HuH-7 (cell line): ENCODE data around the gene CCDC194.
"Not testable (repeated sequence)": the region's sequence is repeated elsewhere in the genome, so short reads cannot be mapped to it uniquely, and the experiment has no call there.

Experiments
- DNase-seq: peaks from one replicate; pipeline ENCODE4 v3.0.0; 2011; ENCODE audit warnings: low spot score

The CCDC194 gene

DNA sequence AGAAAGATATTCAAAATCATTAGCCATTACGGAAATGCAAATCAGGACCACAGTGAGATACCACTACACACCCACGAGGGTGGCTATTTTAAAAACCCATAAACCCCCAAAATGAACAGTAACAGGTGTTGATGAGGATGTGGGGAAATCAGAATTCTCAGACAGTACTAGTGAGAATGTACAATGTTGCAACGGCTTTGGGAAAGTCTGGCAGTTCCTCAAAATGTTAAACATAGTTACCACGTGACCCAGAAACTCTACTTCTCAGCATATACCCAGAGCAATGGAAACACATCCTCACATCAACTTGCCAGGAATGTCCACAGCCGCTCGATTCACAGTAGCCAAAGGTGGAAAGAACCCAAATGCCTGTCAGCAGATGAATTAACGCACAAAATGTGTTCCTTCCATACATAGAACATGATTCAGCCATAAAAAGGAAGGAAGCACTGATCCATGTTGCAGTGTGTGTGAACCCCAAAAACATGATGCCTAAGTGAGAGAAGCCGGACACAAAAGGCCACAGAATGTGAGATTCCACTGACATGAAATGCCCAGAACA, 23.9 kb downstream of the CCDC194 start:
- DNase-seq = no peak

- no peak for DNase-seq
Observed at GRCh38 chr19:17365361-17365760, 28.6 kb downstream of the CCDC194 start.

- DNase-seq = not testable (repeated sequence)
Observed at GRCh38 chr19:17363852-17364605, 30.0 kb downstream of the CCDC194 start.

DNA sequence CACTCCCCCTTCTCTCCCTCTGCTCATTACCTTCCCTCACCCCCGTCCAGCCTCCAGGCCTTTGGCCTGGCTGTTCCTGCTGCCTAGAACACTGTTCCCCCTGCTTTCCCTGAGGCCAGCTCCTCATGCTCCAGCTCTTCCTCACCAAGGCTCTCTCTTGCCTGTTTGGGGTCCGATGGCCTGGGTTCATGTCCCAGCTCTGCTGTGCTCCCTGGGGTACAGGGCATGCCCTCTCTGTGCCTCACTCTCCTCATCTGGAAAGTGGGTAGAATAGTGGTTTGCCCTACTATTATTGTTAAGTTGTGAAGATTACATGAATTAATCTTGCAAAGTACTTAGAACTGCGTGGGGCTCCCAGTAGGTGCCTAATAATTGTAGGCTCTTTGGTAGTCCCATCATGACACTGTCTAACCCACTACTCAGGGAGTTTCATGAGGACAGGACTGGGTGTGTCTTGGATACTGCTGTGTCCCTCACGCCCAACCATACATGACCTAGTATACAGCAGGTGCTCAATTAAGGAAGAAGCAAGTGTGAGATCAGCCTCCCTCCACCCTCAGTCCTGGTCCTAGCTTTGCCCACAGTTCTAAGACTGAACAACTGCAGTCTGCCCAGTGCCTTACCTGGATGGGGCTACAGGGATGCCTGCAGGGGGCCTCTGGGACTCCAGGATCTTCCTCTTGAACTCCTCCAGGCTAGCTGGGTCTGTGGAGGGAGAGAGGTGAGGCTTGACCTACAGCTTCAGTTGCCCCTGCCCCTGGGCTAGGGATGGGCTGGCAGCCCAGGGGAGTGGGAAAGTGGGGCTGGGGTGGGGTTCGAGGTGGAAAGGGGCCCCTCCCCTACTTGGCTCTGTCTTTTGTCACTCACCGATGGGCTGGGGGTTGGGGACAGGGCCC, 33.8 kb downstream of the CCDC194 start:
- no peak for DNase-seq

DNA sequence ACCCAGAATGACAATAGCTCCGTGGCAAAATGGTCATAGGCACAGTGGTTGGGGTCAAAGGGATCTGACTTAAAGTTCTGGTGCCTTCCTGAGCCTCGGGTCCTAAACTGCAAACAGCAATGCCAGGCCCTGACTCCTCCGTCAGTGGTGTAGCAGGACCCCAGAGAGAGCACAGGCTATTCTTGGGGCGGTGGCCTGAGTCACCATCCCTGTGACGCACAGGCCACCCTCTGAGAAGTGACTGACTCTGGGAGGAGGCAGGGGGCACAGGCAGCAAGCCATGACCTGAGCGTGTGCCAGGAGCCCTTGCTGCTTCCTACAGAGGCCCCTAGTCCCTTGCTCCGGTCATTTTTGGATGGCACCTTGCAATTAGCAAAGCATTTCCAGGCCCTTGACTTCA, 35.6 kb downstream of the CCDC194 start:
- DNase-seq = no peak

DNA sequence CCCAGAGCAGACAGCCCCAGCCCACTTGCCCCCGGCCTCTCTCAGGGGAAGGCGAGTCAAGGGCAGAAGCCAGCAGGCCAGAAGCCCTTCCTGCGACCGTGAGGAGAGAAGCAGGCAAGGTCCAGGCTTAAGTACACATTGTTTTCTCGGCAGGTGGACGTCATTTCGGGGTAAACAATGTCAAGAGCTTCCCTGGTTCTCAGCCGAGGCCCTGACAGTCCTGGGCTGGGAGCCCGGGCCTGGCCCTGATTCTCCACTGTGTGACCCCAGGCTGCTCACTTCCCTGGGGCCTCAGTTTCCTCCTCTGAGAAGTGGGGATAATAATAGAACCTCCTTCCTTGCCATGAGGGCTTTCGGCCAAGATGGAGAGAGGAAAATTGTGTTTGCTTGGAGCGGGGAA, 36.3 kb downstream of the CCDC194 start:
- DNase-seq = no peak

GRCh38 chr19:17357078-17357666, 36.8 kb downstream of the CCDC194 start:
- DNase-seq = no peak

GRCh38 chr19:17353386-17353785, 40.6 kb downstream of the CCDC194 start:
- no peak for DNase-seq

DNA sequence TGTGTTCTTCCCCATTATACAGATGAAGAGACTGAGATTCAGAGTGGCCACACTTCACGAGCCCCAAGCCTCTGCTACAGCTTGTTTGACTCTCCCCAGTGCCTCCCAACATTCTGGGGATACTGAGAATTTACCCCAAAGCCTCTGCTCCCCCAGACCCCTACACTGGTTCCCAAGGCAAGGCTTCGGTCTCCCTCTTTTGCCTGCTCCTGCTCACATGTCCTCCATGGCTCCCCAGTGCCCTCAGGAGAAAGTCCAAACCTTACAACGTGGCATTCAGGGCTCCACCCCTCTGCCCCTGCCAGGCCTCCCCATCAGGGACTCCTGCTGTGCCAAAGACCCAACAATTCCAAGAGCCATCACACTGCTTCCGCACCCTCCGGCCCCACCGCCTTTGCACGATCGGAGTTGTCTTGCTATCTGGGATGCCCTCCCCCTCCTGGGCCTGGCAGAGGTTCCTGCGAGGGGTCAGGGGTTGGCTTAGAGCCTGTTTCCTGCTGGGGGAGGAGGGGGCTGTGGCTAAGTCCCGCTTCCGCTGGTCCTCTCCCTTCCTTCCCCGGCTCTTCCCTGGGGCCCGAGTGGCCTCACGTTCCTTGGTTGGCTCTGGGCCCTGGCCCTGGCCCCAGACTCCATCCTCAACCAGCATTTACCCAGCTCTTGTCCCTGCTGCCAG, 41.3 kb downstream of the CCDC194 start:
- no peak for DNase-seq

DNA sequence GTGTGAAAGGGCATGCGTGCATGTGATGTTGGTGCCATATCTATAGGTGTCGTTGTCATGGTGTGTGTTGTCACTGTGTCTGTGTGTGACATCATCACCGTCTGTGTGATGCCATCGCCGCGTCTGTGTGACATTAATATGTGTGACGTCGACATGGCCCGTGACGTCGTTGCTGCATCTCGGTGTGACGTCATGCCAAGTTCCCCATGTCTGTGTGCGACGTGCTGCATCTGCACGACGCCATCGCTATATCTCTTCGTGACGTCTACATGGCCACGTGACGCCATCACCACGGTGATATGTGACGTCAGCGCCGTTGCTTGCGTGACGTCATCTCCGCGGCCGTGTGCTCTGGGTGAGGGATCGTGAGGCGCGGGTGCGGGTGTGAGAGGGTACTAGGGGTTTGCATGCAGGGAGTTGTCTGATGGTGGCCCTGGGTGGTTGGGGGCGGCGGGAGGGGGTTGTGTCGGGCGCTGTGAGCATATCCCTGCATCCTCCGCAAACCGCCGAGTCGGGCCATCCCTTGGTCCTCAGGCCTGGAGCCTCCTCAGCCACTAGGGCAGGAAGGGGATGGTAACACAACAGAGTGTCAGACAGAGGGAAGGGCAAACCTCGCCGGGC, 42.1 kb downstream of the CCDC194 start:
- DNase-seq = no peak

GRCh38 chr19:17348700-17349099, 45.3 kb downstream of the CCDC194 start:
- no peak for DNase-seq

GRCh38 chr19:17347877-17348276, 46.1 kb downstream of the CCDC194 start:
- no peak for DNase-seq

- DNase-seq = no peak
Observed at GRCh38 chr19:17347361-17347760, 46.6 kb downstream of the CCDC194 start.

- peak; percentile 83 for DNase-seq
Observed at GRCh38 chr19:17346109-17346671, 47.8 kb downstream of the CCDC194 start.

DNA sequence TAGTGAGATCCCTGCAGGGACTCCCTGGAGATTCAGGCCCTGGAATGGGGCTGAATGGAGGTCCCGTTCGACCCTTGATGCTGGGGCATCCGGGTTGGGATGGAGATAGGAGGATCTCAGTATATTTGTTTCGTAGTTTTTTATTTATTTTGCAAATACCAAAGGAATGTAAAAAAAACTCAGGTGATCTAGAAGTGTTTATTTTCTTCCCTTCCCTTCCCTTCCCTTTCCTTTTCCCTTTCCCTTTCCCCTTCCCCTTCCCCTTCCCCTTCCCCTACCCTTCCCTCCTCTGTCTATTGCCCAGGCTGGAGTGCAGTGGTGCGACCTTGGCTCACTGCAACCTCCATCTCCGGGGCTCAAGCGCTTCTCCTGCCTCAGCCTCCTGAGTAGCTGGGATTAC, 52.2 kb downstream of the CCDC194 start:
- DNase-seq = no peak

- DNase-seq = no peak
Observed at GRCh38 chr19:17341386-17341785, 52.6 kb downstream of the CCDC194 start.

DNA sequence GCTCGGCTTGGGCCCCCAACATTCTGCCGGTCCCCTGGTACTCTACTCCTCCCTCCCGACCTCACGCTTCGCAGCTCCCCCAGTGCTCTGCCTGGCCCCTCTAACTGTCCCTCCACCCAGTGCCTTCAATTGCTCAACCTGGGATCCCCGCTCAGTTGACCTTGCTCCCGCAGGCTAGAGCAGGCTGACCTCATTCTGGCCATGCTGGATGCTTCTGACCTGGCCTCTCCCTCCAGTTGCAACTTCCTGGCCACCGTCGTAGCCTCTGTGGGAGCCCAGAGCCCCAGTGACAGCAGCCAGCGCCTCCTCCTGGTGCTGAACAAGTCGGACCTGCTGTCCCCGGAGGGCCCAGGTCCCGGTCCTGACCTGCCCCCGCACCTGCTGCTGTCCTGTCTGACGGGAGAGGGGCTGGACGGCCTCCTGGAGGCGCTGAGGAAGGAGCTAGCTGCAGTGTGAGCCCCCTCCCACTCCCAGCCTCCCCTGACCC, 53.1 kb downstream of the CCDC194 start:
- DNase-seq = no peak
